ENCODE data around the gene GNG3. TPM values are rescaled to one million over a fixed set of nuclear protein-coding genes. Genes with fewer than 3 reads are reported as not detected.
"Not testable (repeated sequence)": the region's sequence is repeated elsewhere in the genome, so short reads cannot be mapped to it uniquely, and the experiment has no call there.

GNG3 gene
- total RNA-seq, 4 donors from 2014 or later = 0.68 TPM; not detected in 3

DNA sequence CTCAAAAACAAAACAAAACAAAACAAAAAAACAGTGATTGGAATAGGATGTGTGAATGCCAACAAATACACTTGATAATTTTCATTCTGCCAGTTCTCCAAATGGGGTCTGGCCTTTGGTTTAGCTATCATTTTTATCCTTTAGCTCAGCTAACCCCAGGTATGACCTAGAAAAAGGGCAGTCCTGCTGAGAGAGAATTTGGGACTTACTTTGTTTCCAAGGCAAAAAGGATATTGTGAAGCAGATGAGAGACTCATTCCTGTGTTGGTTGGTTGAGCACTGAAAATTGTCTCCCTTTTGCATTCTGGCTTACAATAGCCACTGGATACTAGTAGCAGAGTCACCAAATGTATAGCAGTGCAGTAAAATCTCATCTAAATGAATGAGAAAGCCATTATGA is 29.7 kb downstream of the GNG3 start:
- H3K4me3 ChIP-seq = no peak overlapping the region
- no peaks in the 10 kb centered on the region for H3K9me3 ChIP-seq
- no peak for DNase-seq (ENCODE audit: low spot score in 2 of 2)
- no peak overlapping the region for H3K27ac ChIP-seq
- H3K27me3 ChIP-seq = no peaks in the 10 kb centered on the region
- H3K36me3 ChIP-seq = peaks cover 72% of the 10 kb centered on the region
- peaks cover 2% of the 10 kb centered on the region for H3K4me1 ChIP-seq
- TF ChIP-seq POLR2A (IDR thresholded peaks at IDR 0.05) (no peak), EP300 (IDR thresholded peaks at IDR 0.05) (no peak), POLR2AphosphoS5 (IDR thresholded peaks at IDR 0.05) (no peak)
- TF ChIP-seq, protein P1, sequence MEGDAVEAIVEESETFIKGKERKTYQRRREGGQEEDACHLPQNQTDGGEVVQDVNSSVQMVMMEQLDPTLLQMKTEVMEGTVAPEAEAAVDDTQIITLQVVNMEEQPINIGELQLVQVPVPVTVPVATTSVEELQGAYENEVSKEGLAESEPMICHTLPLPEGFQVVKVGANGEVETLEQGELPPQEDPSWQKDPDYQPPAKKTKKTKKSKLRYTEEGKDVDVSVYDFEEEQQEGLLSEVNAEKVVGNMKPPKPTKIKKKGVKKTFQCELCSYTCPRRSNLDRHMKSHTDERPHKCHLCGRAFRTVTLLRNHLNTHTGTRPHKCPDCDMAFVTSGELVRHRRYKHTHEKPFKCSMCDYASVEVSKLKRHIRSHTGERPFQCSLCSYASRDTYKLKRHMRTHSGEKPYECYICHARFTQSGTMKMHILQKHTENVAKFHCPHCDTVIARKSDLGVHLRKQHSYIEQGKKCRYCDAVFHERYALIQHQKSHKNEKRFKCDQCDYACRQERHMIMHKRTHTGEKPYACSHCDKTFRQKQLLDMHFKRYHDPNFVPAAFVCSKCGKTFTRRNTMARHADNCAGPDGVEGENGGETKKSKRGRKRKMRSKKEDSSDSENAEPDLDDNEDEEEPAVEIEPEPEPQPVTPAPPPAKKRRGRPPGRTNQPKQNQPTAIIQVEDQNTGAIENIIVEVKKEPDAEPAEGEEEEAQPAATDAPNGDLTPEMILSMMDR (IDR thresholded peaks at IDR 0.05) = no peak

DNA sequence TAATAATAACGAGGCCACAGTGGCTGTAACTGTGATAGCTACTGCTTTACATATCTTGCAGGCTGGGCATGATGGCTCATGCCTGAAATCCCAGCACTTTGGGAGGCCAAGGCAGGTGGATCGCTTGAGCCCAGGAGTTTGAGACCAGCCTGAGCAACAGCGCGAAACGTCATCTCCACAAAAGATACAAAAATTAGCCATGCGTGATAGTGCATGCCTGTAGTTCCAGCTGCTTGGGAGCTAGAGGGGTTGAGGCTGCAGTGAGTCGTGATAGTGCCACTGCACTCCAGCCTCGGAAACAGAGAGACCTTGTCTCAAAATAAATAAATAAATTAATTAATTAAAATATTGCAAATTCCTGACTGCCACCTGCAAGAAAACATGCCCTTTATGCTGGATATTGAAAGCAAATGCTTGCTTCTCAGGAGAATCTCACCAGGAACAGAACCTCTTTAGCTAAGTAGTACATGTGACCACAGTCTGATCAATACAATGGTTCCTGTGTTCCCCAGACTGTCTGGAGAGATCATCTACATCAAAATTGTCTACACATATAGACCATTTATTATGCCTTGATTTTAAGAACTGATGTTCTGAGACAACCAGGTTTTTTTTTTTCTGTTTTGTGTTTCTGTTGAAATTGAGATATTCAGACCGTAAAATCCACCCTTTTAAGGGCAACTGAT is 40.1 kb downstream of the GNG3 start:
- 61% methylated on average over 9 of the region's 9 CpGs for WGBS
- Histone ChIP-seq H3K4me1 (peaks cover 30% of the 10 kb centered on the region), H3K27me3 (no peaks in the 10 kb centered on the region), H3K4me3 (no peak overlapping the region), H3K27ac (peak overlapping the region; percentile 39), H3K9me3 (no peaks in the 10 kb centered on the region), H3K36me3 (peaks cover 14% of the 10 kb centered on the region)
- DNase-seq (ENCODE audit: low spot score in 2 of 2) = no peak
- TF ChIP-seq EP300 (IDR thresholded peaks at IDR 0.05) (no peak), POLR2AphosphoS5 (IDR thresholded peaks at IDR 0.05) (no peak), POLR2A (IDR thresholded peaks at IDR 0.05) (no peak)
- TF ChIP-seq, protein P1 (IDR thresholded peaks at IDR 0.05) = no peak

DNA sequence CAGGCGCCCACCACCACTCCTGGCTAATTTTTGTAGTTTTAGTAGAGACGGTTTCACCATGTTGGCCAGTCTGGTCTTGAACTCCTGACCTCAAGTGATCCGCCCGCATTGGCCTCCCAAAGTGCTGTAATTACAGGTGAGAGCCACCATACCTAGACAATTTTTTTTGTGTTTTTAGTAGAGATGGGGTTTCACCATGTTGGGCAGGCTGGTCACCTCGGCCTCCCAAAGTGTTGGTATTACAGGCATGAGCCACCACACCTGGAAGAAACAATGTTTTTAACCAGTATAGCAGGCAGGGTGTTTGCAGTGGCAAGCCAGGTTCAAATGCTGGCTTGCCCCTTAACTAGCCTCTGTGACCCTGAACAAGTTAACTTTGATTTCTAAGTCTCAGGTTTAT is 42.5 kb downstream of the GNG3 start:
- Histone ChIP-seq H3K36me3 (peaks cover 14% of the 10 kb centered on the region), H3K4me1 (peaks cover 46% of the 10 kb centered on the region)
- DNase-seq (ENCODE audit: low spot score in 2 of 2); H3K27me3 ChIP-seq; H3K9me3 ChIP-seq; H3K4me3 ChIP-seq; H3K27ac ChIP-seq: not testable (repeated sequence)
- 94% methylated on average over 5 of the region's 5 CpGs for WGBS

DNA sequence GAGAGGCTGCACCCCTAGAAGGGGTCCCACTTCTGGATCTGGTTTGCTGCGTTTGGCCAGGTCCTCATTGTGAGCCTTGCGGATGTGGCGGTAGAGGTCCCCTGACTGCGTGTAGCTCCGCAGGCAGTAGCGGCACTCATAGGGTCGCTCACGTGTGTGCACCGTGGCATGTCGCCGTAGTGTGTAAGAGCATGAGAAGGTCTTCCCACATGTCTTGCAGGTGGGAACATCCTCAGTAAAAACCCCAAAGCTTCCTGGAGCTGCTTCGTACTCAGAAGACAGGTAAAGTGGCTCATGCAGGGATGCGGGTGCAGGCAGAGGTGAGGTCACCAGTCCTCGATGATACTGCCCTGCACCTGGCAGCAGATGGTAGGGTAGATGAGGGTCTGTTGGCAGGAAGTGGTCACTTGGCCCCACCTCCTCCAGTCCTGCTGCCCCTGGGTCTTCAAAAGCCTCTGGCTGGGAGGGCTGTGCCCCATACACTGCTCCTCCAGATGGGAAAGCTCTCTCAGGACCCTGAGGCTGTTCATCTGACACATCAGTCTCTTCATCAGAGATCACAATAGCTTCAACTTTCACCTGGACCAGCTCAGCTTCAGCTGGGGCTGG is 44.8 kb downstream of the GNG3 start:
- no peaks in the 10 kb centered on the region for H3K9me3 ChIP-seq
- H3K4me1 ChIP-seq = peaks cover 46% of the 10 kb centered on the region
- WGBS = 100% methylated on average over 4 of the region's 14 CpGs
- H3K4me3 ChIP-seq = no peak overlapping the region
- peaks cover 14% of the 10 kb centered on the region for H3K36me3 ChIP-seq
- TF ChIP-seq POLR2A (IDR thresholded peaks at IDR 0.05) (no peak), EP300 (IDR thresholded peaks at IDR 0.05) (no peak), POLR2AphosphoS5 (IDR thresholded peaks at IDR 0.05) (no peak)
- TF ChIP-seq, protein P1 (IDR thresholded peaks at IDR 0.05) = no peak
- H3K27me3 ChIP-seq = no peaks in the 10 kb centered on the region
- no peak overlapping the region for H3K27ac ChIP-seq
- no peak for DNase-seq (ENCODE audit: low spot score in 2 of 2)

DNA sequence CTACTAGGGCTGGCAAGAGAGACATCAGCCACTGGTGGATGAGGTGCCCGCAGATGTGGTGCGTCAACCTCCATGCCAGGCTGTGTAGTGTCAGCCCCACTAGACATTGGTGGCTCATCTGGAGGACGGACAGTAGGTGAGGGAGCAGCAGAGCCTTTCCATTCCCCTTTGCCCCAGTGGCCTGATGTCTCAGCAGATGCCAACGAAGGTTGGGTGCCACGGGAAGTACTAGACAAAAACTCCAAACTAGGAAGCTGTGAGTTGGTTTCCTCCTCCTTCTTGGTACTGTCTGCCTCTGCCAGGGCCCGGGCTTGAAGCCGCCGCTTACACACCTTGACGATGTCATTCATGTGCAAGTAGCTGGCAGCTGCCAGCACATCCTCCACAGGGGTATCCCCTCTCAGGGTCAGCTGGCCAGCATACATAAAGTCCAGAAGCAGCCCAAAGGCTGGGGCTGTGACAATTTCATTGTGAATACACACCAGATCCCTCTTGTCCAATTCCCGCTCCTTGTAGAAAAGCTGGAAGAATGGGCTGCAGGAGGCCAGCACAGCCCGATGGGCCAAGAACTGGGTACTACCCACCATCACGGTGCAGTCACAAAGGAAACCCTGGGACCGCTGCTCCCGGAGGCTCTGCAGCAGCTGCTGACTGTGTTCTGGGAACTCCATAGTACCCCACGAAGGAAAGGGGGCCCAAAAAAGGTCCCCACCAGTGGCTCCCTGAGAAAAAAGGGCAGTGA is 45.7 kb downstream of the GNG3 start:
- Histone ChIP-seq H3K27me3 (no peaks in the 10 kb centered on the region), H3K4me3 (peak overlapping the region; percentile 78), H3K4me1 (peaks cover 38% of the 10 kb centered on the region), H3K9me3 (no peaks in the 10 kb centered on the region), H3K36me3 (peaks cover 14% of the 10 kb centered on the region), H3K27ac (peak overlapping the region; percentile 96)
- TF ChIP-seq POLR2AphosphoS5 (IDR thresholded peaks at IDR 0.05) (no peak), POLR2A (IDR thresholded peaks at IDR 0.05) (no peak), EP300 (IDR thresholded peaks at IDR 0.05) (no peak)
- TF ChIP-seq, protein P1 (IDR thresholded peaks at IDR 0.05) = no peak
- DNase-seq (ENCODE audit: low spot score in 2 of 2) = no peak
- WGBS = 56% methylated on average over 13 of the region's 15 CpGs

Data from suprapubic skin (tissue), 4 donors.